Esophagus muscularis mucosa (tissue), 4 donors: ENCODE data around the gene SOD1. TPM values are rescaled to one million over a fixed set of nuclear protein-coding genes. Genes with fewer than 3 reads are reported as not detected.

Source experiments
- DNase-seq: peaks from one replicate; pipeline ENCODE4 v3.0.0-alpha.2; 2017; ENCODE audit errors: extremely low spot score
- H3K27ac ChIP-seq, 4 donors: fragments of 200-600 bp; sonication (generic); replicated peaks in 1 of 4; 1 replicate in 3 of 4; 2 replicates in 1 of 4; pipeline ENCODE4 v1.5.1; 2016 to 2019; ENCODE audit warnings: mild to moderate bottlenecking in 1 of 4
- H3K27me3 ChIP-seq, 4 donors: fragments of 200-600 bp; sonication (generic); one replicate each; pipeline versions ENCODE4 v1.5.1 to v1.6.0; 2016 to 2019
- H3K36me3 ChIP-seq, 4 donors: fragments of 200-600 bp; sonication (generic); one replicate each; pipeline ENCODE4 v1.5.1; 2016 to 2019
- H3K4me1 ChIP-seq, 4 donors: fragments of 200-600 bp; sonication (generic); one replicate each; pipeline ENCODE4 v1.5.1; 2016 to 2019
- H3K4me3 ChIP-seq, 4 donors: fragments of 200-600 bp; sonication (generic); 1 replicate in 2 of 4; 2 replicates in 2 of 4; pipeline ENCODE4 v1.5.1; 2016 to 2019; ENCODE audit warnings: mild to moderate bottlenecking in 4 of 4, moderate library complexity in 1 of 4
- H3K9me3 ChIP-seq, 4 donors: fragments of 200-600 bp; sonication (generic); 1 replicate in 3 of 4; 2 replicates in 1 of 4; pipeline ENCODE4 v1.5.1; 2016 to 2019
- EP300 ChIP-seq: sonication (generic); formaldehyde crosslinking; IDR thresholded peaks from one replicate; pipeline ENCODE4 v1.6.1; 2017; ENCODE audit warnings: antibody characterized with exemption
- POLR2A ChIP-seq: fragments of 450-650 bp; IDR thresholded peaks from one replicate; pipeline ENCODE4 v1.6.1; 2017; ENCODE audit warnings: antibody characterized with exemption, moderate library complexity, mild to moderate bottlenecking, low read depth
- POLR2AphosphoS5 ChIP-seq, 2 donors: sonication (generic); formaldehyde crosslinking; IDR thresholded peaks; one replicate each; pipeline ENCODE4 v1.6.1; 2017; ENCODE audit warnings: antibody characterized with exemption in 2 of 2
- WGBS: methylation state at CpG from one replicate; pipeline ENCODE4 v1.1.5; 2018; 5-methylcytosine and 5-hydroxymethylcytosine counted together
- intact Hi-C: fragments of 100-400 bp; cut with DNase I; formaldehyde crosslinking; loops from one replicate; pipeline ENCODE4 v1.15.1; 2023
- total RNA-seq, 4 donors: library from RNA; depleted of rRNA; stranded (reverse); fragments of >200 nt; gene quantifications; one replicate each; pipeline versions ENCODE4 v1.1.0 to v1.2.1, GENCODE V29; 2016
- TF ChIP-seq, protein P1 (sequence below), 3 experiments: fragments of 200-600 bp in 2 of 3; fragments of 450-650 bp in 1 of 3; sonication (generic) in 2 of 3; IDR thresholded peaks; one replicate each; pipeline ENCODE4 v1.5.1; 2017 to 2019; ENCODE audit warnings: antibody characterized with exemption in 3 of 3, mild to moderate bottlenecking in 2 of 3, moderate library complexity in 1 of 3

Gene SOD1
- total RNA-seq, 4 donors from 2014 or later = 185 to 258 (median 222) TPM

GRCh38 chr21:31675960-31676359, 16.5 kb downstream of the SOD1 start:
- WGBS = 82% methylated on average over 2 of the region's 2 CpGs
- intact Hi-C loops = no loop called here

GRCh38 chr21:31677047-31677446, 17.6 kb downstream of the SOD1 start:
- no peak for DNase-seq
- Histone ChIP-seq H3K4me3 (no peak overlapping the region), H3K27ac (no peak overlapping the region), H3K36me3 (peaks cover 0 to 21% (median 2%) of the 10 kb centered on the region in 4 donors), H3K9me3 (no peaks in the 10 kb centered on the region), H3K4me1 (peaks cover 0 to 9% (median 8%) of the 10 kb centered on the region in 4 donors), H3K27me3 (no peaks in the 10 kb centered on the region)
- WGBS = 97% methylated on average over 3 of the region's 3 CpGs
- TF ChIP-seq POLR2AphosphoS5 (IDR thresholded peaks at IDR 0.05) (no peak), EP300 (no peak), POLR2A (no peak)
- TF ChIP-seq, protein P1, sequence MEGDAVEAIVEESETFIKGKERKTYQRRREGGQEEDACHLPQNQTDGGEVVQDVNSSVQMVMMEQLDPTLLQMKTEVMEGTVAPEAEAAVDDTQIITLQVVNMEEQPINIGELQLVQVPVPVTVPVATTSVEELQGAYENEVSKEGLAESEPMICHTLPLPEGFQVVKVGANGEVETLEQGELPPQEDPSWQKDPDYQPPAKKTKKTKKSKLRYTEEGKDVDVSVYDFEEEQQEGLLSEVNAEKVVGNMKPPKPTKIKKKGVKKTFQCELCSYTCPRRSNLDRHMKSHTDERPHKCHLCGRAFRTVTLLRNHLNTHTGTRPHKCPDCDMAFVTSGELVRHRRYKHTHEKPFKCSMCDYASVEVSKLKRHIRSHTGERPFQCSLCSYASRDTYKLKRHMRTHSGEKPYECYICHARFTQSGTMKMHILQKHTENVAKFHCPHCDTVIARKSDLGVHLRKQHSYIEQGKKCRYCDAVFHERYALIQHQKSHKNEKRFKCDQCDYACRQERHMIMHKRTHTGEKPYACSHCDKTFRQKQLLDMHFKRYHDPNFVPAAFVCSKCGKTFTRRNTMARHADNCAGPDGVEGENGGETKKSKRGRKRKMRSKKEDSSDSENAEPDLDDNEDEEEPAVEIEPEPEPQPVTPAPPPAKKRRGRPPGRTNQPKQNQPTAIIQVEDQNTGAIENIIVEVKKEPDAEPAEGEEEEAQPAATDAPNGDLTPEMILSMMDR (IDR thresholded peaks at IDR 0.05) = no peak
- intact Hi-C loops = no loop called here

More at GRCh38 chr21:31675960-31676359, 16.5 kb downstream of the SOD1 start:
- Histone ChIP-seq H3K4me3 (no peak overlapping the region), H3K27ac (no peak overlapping the region), H3K27me3 (no peaks in the 10 kb centered on the region), H3K9me3 (no peaks in the 10 kb centered on the region), H3K4me1 (peaks cover 0 to 9% (median 8%) of the 10 kb centered on the region in 4 donors), H3K36me3 (peaks cover 0 to 26% (median 12%) of the 10 kb centered on the region in 4 donors)
- no peak for DNase-seq
- TF ChIP-seq POLR2A (no peak), EP300 (no peak)
- TF ChIP-seq, protein P1 (IDR thresholded peaks at IDR 0.05) = no peak

- no peak for TF ChIP-seq POLR2AphosphoS5 (IDR thresholded peaks at IDR 0.05)
- TF ChIP-seq, protein P1 (IDR thresholded peaks at IDR 0.05) = no peak
- TF ChIP-seq POLR2A = no peak
- TF ChIP-seq EP300 = no peak
- Histone ChIP-seq H3K9me3 (no peaks in the 10 kb centered on the region), H3K27ac (no peak overlapping the region), H3K27me3 (no peaks in the 10 kb centered on the region), H3K4me3 (no peak overlapping the region), H3K4me1 (peaks cover 0 to 9% (median 8%) of the 10 kb centered on the region in 4 donors), H3K36me3 (peaks cover 5 to 32% (median 12%) of the 10 kb centered on the region in 4 donors)
- intact Hi-C loops = no loop called here
- 96% methylated on average over 2 of the region's 2 CpGs for WGBS
- no peak for DNase-seq
These were observed 19.0 kb downstream of the SOD1 start for GRCh38 chr21:31678478-31678877.

DNA sequence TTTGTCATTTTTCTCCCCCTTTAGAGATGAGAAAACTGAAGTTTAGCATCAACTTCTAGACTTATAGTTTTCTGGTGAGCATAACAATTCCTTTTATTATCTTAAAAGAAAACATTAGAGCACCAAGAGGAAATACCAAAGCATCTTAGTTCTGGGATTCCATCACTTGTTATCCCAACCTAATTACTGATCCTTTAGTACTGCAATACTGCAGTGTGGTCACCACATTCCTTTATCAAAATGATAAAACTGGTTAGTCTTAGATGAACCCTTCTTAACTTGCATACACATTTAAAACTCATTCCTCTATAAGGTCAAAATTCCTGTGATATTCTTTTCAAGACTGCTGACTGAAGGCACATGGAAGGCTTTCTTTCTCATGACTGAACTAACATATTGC, 23.1 kb downstream of the SOD1 start:
- Histone ChIP-seq H3K9me3 (no peaks in the 10 kb centered on the region), H3K4me3 (no peak overlapping the region), H3K27ac (no peak overlapping the region), H3K27me3 (no peaks in the 10 kb centered on the region), H3K4me1 (peaks cover 0 to 14% (median 0%) of the 10 kb centered on the region in 4 donors), H3K36me3 (peaks cover 30 to 67% (median 45%) of the 10 kb centered on the region in 4 donors)
- no peak for DNase-seq
- TF ChIP-seq, protein P1 (IDR thresholded peaks at IDR 0.05) = no peak
- TF ChIP-seq EP300 = no peak
- TF ChIP-seq POLR2AphosphoS5 (IDR thresholded peaks at IDR 0.05) = no peak
- no peak for TF ChIP-seq POLR2A
- intact Hi-C loops = no loop called here

- 87% methylated on average over 5 of the region's 5 CpGs for WGBS
- intact Hi-C loops = no loop called here
- no peak for DNase-seq
These were observed 23.5 kb downstream of the SOD1 start for GRCh38 chr21:31683029-31683428.

More at GRCh38 chr21:31683029-31683428, 23.5 kb downstream of the SOD1 start:
- no peak overlapping the region for H3K27ac ChIP-seq
- H3K9me3 ChIP-seq = no peaks in the 10 kb centered on the region
- no peak overlapping the region for H3K4me3 ChIP-seq
- H3K36me3 ChIP-seq = peaks cover 34 to 68% (median 49%) of the 10 kb centered on the region in 4 donors
- no peaks in the 10 kb centered on the region for H3K27me3 ChIP-seq
- peaks cover 0 to 18% (median 1%) of the 10 kb centered on the region in 4 donors for H3K4me1 ChIP-seq
- TF ChIP-seq, protein P1 (IDR thresholded peaks at IDR 0.05) = no peak
- TF ChIP-seq EP300 (no peak), POLR2AphosphoS5 (IDR thresholded peaks at IDR 0.05) (no peak), POLR2A (no peak)
